ENCODE measurements around the gene MNT.

MNT gene

DNA sequence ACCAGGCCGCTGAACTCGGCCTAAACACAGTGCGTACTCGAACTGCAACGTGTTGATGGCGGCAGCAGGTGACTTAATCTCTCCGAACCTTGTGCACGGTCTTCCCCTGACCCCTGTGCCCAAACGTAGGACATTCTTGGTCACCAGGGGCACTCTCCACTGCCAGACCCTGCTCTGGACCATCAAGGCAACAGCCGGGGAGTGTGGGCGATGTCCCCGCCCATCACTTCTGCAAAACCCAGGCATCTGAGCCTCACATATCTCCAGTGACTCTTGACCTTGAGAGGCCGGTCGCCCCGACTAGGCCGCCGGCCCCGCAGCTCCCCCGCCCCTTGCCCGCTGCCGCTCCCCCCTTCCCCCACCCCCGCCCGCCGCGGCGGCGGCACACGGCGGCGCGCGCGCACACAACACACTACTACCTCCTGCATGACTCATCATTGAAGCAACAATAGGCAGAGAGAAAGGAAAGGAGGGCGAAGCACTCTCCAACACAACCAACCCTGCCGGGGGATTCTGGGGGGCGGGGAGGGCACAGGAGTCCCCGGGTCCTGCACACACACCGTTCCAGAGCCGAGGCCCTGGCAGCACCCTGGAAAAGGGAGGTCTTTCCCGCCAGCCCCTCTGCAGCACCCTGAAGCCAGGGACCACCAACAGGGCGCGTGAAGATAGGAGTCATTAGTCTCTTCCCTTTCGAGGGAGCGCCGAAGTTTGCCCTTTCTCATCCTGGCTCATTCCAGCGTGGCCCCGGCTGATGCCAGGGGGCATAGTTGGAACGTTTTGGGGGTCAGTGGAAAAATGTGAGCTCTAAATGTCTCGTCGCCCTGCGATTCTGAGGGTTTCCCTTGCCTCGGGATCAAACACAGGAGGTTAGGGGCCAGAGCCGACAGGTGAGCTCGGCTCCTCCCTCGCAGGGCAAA lies 1.9 kb downstream of the MNT start:
- no peak for TF ChIP-seq CTCF (IDR thresholded peaks at IDR 0.05; ENCODE audit: low read depth, low read length)
- H3K4me3 ChIP-seq (ENCODE audit: low read depth, low read length) = peak overlapping the region; percentile 92

DNA sequence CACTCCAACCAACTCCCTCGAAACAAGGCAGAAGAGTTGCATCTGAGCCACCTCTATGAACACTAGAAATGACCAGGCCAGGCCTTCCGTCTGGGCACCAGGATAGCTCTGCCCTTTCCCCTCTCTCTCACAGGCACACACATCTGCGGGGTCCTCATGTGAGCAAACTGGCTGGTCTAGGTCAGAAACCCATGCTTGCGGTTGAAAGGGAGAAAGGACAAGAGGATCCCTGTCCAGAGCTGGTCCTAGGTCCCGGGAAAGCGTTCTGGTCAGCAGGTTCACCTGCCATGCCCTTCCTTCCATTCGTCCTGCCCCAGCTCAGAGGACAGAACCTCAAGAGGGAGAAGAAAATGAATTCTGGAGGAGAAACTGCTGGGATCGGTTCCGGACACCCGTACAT lies 2.7 kb downstream of the MNT start:
- H3K4me3 ChIP-seq (ENCODE audit: low read depth, low read length) = no peak overlapping the region
- TF ChIP-seq CTCF (IDR thresholded peaks at IDR 0.05; ENCODE audit: low read depth, low read length) = no peak

DNA sequence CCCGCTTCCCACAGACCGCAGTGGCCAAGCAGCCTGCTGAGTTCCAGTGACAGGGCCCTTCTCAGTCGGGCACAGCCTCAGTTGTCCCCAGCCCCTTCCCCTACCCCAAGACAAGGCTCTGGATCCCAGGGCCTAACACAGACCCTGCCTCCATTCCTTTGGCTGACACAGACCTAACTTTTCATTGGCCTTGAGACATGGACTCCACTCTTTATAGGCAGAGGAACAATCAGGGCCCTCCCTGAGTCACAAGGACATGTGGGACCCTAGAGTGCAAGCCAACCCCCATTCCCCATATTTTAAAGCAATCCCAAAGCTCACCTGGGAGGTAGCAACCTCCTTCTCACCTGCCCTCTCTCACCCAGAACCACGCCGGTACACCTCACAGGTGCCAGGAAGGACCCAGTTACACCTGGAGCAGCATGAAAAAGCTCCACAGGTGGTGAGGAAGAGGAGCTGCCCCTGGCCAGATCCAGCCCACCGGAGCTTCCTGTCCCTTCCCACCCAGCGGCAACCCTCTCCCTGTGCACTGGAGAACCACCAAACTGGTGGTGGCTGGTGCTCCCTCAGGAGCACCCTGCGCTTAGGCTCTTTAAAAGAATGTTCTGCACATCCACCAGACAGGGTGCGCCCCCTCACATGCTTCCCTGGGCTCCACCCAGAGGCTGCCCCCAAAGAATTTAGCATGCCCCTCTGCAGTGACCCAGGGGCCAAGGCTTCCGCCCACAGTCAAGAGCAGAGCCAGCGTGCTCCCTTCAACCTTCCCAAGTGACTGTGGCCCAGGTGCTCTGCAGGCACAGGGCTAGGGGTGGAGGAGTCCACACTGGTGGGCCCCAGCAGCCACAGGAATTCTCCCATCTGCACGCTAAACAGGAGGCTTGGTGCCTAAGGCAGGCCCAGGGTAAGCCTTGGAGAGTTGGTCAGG lies 3.4 kb downstream of the MNT start:
- TF ChIP-seq CTCF (IDR thresholded peaks at IDR 0.05; ENCODE audit: low read depth, low read length) = no peak
- 0 out of 2 replicates have a peak overlapping the region, but pooled peaks have one; percentile 25 for H3K4me3 ChIP-seq (ENCODE audit: low read depth, low read length)

DNA sequence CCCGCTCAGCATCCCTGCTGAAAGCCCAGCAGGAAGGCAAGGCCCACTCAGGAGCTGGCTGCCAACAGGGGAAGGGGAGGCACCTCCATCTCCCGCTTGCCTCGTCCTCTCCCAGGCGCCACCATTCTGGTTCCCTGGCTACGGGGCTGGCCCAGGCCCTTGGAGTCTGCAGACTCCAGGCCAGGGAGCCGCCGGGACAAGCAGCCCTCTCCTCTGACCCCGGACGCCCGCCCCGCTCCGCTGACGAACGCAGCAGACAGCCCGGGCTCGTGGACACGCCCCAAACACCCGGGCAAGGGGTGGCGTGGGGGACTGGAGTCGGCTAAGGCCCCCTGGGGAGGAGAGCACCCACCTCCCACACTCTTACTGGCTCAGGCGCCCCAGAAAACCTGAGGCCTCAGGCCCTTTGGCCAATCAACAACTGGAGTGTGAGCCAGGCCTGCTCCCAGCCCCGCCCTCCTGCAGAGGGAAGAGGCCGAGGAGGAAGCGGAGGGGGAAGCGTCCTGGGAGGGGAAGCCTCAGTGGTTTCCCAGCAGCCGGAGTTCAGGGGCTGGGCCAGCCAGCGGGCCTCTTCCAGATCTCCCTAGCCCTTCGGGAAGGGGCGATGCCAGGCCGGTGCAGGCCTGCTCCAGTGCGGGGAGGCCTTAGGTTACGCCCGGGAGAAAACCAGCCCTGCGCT lies 4.2 kb downstream of the MNT start:
- no peak for TF ChIP-seq CTCF (IDR thresholded peaks at IDR 0.05; ENCODE audit: low read depth, low read length)

GRCh38 chr17:2396192-2396567 lies 4.7 kb downstream of the MNT start:
- H3K4me3 ChIP-seq (ENCODE audit: low read depth, low read length) = peak overlapping the region; percentile 46
- no peak for TF ChIP-seq CTCF (IDR thresholded peaks at IDR 0.05; ENCODE audit: low read depth, low read length)

More for the DNA sequence above, 4.2 kb downstream of the MNT start:
- H3K4me3 ChIP-seq (ENCODE audit: low read depth, low read length) = peak overlapping the region; percentile 46

DNA sequence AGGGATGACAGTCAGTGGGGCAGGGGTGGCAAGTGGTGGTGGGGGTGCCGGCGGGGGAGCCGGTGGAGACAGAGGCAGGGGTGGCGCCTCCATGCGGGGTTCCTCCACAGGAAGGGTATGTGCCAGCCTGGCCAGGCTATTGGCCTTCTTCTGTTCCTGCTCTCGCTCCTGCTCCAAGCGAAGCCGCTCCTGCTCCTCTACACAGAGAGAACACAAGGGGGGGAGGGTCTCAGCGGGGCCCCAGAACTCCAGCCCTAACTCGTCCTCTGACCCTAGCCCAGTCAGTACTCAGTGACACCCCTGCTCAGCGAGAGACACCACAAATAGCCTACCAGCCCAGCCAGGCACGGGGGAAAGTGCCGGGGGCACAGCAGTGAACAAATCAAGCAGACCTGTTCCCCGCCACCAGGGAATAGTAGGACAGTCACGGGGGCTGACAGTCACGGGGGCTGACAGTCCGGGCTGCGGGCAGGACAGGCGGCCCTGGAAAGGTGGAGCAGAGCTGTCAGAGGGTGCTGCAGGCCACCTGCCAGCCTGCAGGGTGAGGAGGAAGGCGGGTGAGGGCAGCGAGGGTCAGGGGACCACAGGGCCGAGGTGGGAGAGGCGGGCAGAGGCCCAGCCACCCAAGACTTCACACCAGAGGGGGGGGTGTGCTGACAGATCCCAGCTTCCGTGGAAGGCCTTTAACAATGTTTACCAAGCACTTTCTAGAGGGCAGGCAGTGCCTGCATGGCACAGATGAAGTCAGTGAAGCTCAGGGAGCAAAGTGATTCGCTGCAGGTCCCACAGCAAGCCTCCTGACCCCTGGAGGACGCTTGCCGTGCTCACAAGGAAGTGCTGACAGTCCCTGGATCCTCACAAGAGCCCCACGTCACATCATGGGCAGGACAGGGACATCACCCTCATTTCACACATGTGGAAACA lies 5.3 kb downstream of the MNT start:
- no peak for TF ChIP-seq CTCF (IDR thresholded peaks at IDR 0.05; ENCODE audit: low read depth, low read length)
- H3K4me3 ChIP-seq (ENCODE audit: low read depth, low read length) = peak overlapping the region; percentile 46
